ENCODE measurements around the gene KCTD13. TPM values are rescaled to one million over a fixed set of nuclear protein-coding genes. Genes with fewer than 3 reads are reported as not detected.

KCTD13 gene, protein sequence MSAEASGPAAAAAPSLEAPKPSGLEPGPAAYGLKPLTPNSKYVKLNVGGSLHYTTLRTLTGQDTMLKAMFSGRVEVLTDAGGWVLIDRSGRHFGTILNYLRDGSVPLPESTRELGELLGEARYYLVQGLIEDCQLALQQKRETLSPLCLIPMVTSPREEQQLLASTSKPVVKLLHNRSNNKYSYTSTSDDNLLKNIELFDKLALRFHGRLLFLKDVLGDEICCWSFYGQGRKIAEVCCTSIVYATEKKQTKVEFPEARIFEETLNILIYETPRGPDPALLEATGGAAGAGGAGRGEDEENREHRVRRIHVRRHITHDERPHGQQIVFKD
- 10 to 100 TPM; 14.3 to 20.5 (median 18.7) TPM for total RNA-seq

- Histone ChIP-seq H3K27ac (peak within 1 kb of the TSS; percentile 86 to 89), H3K36me3 (no peaks in the 10 kb centered on the region), H3K27me3 (no peaks in the 10 kb centered on the region), H3K4me3 (peak within 1 kb of the TSS; percentile 72 to 99 (median 90)), H3K4me1 (peaks cover 0 to 10% of the 10 kb centered on the region in 2 donors), H3K9me3 (no peaks in the 10 kb centered on the region)
- peak in 2 of 3 donors; percentile 78 to 81 for TF ChIP-seq POLR2AphosphoS5 (IDR thresholded peaks at IDR 0.05)
- peak; percentile 85 for TF ChIP-seq POLR2A (IDR thresholded peaks at IDR 0.05)
- TF ChIP-seq, protein P1, sequence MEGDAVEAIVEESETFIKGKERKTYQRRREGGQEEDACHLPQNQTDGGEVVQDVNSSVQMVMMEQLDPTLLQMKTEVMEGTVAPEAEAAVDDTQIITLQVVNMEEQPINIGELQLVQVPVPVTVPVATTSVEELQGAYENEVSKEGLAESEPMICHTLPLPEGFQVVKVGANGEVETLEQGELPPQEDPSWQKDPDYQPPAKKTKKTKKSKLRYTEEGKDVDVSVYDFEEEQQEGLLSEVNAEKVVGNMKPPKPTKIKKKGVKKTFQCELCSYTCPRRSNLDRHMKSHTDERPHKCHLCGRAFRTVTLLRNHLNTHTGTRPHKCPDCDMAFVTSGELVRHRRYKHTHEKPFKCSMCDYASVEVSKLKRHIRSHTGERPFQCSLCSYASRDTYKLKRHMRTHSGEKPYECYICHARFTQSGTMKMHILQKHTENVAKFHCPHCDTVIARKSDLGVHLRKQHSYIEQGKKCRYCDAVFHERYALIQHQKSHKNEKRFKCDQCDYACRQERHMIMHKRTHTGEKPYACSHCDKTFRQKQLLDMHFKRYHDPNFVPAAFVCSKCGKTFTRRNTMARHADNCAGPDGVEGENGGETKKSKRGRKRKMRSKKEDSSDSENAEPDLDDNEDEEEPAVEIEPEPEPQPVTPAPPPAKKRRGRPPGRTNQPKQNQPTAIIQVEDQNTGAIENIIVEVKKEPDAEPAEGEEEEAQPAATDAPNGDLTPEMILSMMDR (IDR thresholded peaks at IDR 0.05) = no peak
- peak; percentile 73 to 76 for DNase-seq (ENCODE audit: low spot score in 2 of 2)
- intact Hi-C loops (cut with DNase I; ENCODE audit: low total_unique reads) = loop anchor here (1.0 kb wide), 1 partner anchor 26 kb away; the partner anchor contains the start of gene ASPHD1
Observed at GRCh38 chr16:29925781-29926710, at the start of gene KCTD13. TSS of gene KCTD13 (minus strand) at chr16:29926226. CDS start at chr16:29926033, 193 bp downstream.

- Histone ChIP-seq H3K4me1 (peaks cover 7 to 16% of the 10 kb centered on the region in 2 donors), H3K27ac (peak overlapping the region; percentile 90 to 94), H3K9me3 (no peaks in the 10 kb centered on the region), H3K36me3 (no peaks in the 10 kb centered on the region), H3K4me3 (peak overlapping the region; percentile 84 to 98 (median 97)), H3K27me3 (no peaks in the 10 kb centered on the region)
- intact Hi-C loops (cut with DNase I; ENCODE audit: low total_unique reads) = no loop called here
- TF ChIP-seq, protein P1 (IDR thresholded peaks at IDR 0.05) = no peak
- no peak for TF ChIP-seq POLR2A (IDR thresholded peaks at IDR 0.05)
- TF ChIP-seq POLR2AphosphoS5 (IDR thresholded peaks at IDR 0.05) = no peak
- DNase-seq (ENCODE audit: low spot score in 2 of 2) = no peak
Observed at GRCh38 chr16:29975134-29975538, 49.1 kb upstream of the KCTD13 start.

DNA sequence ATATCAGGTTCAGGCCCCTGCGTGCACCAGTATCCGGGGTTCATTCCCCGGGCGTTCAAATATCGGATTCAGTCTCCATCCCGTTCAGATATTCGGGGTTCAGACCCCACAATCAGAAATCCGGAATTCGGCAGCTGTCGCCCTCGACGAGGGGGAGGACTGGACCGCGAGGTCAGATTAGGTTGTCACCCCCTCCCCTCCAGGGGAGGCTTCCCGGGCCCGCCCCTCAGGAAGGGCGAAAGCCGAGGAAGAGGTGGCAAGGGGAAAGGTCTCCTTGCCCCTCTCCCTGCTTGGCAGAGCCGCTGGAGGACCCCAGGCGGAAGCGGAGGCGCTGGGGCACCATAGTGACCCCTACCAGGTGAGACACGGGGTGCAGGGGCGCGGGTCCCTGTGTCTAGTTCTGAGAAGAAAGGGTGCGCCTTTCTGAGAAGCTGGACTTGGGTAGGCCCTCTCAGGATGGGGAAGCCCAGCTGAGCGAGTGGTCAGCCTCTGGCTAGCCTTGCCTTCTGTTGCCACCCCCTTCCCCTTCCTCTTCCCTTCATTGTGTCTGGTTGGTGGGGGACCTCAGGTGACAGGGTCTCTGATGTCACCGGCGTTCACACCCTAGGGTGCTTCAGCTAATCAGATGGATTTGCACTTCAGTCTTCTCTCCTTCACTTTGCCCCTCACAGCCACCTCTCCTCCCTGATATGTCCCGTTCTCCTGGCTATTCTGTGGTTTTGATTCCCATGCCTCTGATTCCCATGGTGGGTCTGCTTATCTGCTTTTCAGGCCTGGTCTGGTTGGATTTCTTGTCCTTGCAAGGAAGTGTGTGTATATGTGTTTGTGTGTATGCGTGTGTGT, 48.5 kb upstream of the KCTD13 start:
- TF ChIP-seq, protein P1 (IDR thresholded peaks at IDR 0.05) = no peak
- TF ChIP-seq POLR2A (IDR thresholded peaks at IDR 0.05) = peak; percentile 13
- TF ChIP-seq POLR2AphosphoS5 (IDR thresholded peaks at IDR 0.05) = no peak
- H3K4me3 ChIP-seq = peak overlapping the region; percentile 84 to 98 (median 97)
- H3K27ac ChIP-seq = peak overlapping the region; percentile 90 to 94
- intact Hi-C loops (cut with DNase I; ENCODE audit: low total_unique reads) = no loop called here
- no peak for DNase-seq (ENCODE audit: low spot score in 2 of 2)
- no peaks in the 10 kb centered on the region for H3K27me3 ChIP-seq
- no peaks in the 10 kb centered on the region for H3K9me3 ChIP-seq
- peaks cover 7 to 16% of the 10 kb centered on the region in 2 donors for H3K4me1 ChIP-seq
- no peaks in the 10 kb centered on the region for H3K36me3 ChIP-seq

GRCh38 chr16:29973384-29974246, 47.6 kb upstream of the KCTD13 start, which contains the start of gene TAOK2:
TSS of gene TAOK2 (plus strand) at chr16:29973868. CDS start at chr16:29977773, 3,905 bp downstream.
- H3K4me1 ChIP-seq = peaks cover 7 to 16% of the 10 kb centered on the region in 2 donors
- H3K36me3 ChIP-seq = no peaks in the 10 kb centered on the region
- peak; percentile 96 to 98 for DNase-seq (ENCODE audit: low spot score in 2 of 2)
- TF ChIP-seq, protein P1 (IDR thresholded peaks at IDR 0.05) = no peak
- peak; percentile 65 for TF ChIP-seq POLR2A (IDR thresholded peaks at IDR 0.05)
- peak; percentile 54 to 85 (median 67) for TF ChIP-seq POLR2AphosphoS5 (IDR thresholded peaks at IDR 0.05)
- H3K27me3 ChIP-seq = no peaks in the 10 kb centered on the region
- H3K27ac ChIP-seq = peak within 1 kb of the TSS; percentile 90 to 94
- no peaks in the 10 kb centered on the region for H3K9me3 ChIP-seq
- H3K4me3 ChIP-seq = peak within 1 kb of the TSS; percentile 84 to 98 (median 97)
- intact Hi-C loops (cut with DNase I; ENCODE audit: low total_unique reads) = no loop called here

Measured in breast epithelium (tissue), 4 donors.